KMS-11 (cell line): ENCODE results near the gene TUBA1C.
A peak's percentile ranks its signal among the peaks of the same experiment; 100 is the strongest.

Experiments
- H2AFZ ChIP-seq: fragments of 200-600 bp; sonication (generic); 2 replicates; pipeline ENCODE4 v1.6.1; 2016; ENCODE audit warnings: antibody characterized with exemption, mixed run types, low read depth
- H3K27ac ChIP-seq: fragments of 200-600 bp; sonication (generic); 2 replicates; pipeline ENCODE4 v1.6.1; 2016; ENCODE audit warnings: mild to moderate bottlenecking, mixed run types
- H3K27me3 ChIP-seq: fragments of 200-600 bp; sonication (generic); 2 replicates; pipeline ENCODE4 v1.6.1; 2017; ENCODE audit warnings: mild to moderate bottlenecking, low read depth, mixed run types, moderate library complexity; ENCODE audit not compliant: insufficient read depth
- H3K36me3 ChIP-seq: fragments of 200-600 bp; sonication (generic); 2 replicates; pipeline ENCODE4 v1.6.1; 2017; ENCODE audit warnings: mild to moderate bottlenecking, mixed run types; ENCODE audit not compliant: insufficient read depth
- H3K4me1 ChIP-seq: fragments of 200-600 bp; sonication (generic); 2 replicates; pipeline ENCODE4 v1.6.1; 2016; ENCODE audit warnings: mild to moderate bottlenecking, low read depth, mixed run types; ENCODE audit not compliant: poor library complexity, severe bottlenecking
- H3K4me2 ChIP-seq: fragments of 200-600 bp; sonication (generic); 2 replicates; pipeline ENCODE4 v1.7.0; 2016; ENCODE audit warnings: mild to moderate bottlenecking, mixed run types
- H3K4me3 ChIP-seq: fragments of 200-600 bp; sonication (generic); IDR thresholded peaks from 2 replicates; pipeline ENCODE4 v1.6.1; 2017; ENCODE audit warnings: low read depth, low read length, mixed read lengths; ENCODE audit not compliant: insufficient read depth
- H3K79me2 ChIP-seq: fragments of 200-600 bp; sonication (generic); 2 replicates; pipeline ENCODE4 v1.6.1; 2016; ENCODE audit warnings: low read depth, mixed run types; ENCODE audit not compliant: insufficient read depth
- H3K9ac ChIP-seq: fragments of 200-600 bp; sonication (generic); 2 replicates; pipeline ENCODE4 v1.6.1; 2016; ENCODE audit warnings: mild to moderate bottlenecking, mixed run types
- H4K20me1 ChIP-seq: fragments of 200-600 bp; sonication (generic); 2 replicates; pipeline ENCODE4 v1.6.1; 2016; ENCODE audit warnings: mild to moderate bottlenecking, mixed run types; ENCODE audit not compliant: insufficient read depth
- TF ChIP-seq, protein P1 (sequence below): fragments of 200-600 bp; sonication (generic); conservative IDR thresholded peaks from 2 replicates; pipeline ENCODE4 v1.6.1; 2017; ENCODE audit warnings: low read depth, mild to moderate bottlenecking, antibody characterized with exemption, low read length, moderate library complexity, mixed read lengths

Gene TUBA1C

GRCh38 chr12:49264873-49265792 lies at the start of gene TUBA1C:
TSS of gene TUBA1C (plus strand) at chr12:49265082. CDS start at chr12:49265182, 100 bp downstream.
- Histone ChIP-seq H3K27ac (peak within 1 kb of the TSS; percentile 97), H3K79me2 (peaks cover 48% of the 10 kb centered on the region), H3K36me3 (peaks cover 5% of the 10 kb centered on the region; the same call in 1 of the 2 replicates), H3K4me1 (peaks cover 48% of the 10 kb centered on the region), H2AFZ (peak within 1 kb of the TSS; percentile 47), H3K9ac (peak within 1 kb of the TSS; percentile 99), H3K4me3 (no peak within 1 kb of the TSS), H3K27me3 (no peaks in the 10 kb centered on the region), H4K20me1 (peaks cover 27% of the 10 kb centered on the region), H3K4me2 (peak within 1 kb of the TSS; percentile 91)
- TF ChIP-seq, protein P1, sequence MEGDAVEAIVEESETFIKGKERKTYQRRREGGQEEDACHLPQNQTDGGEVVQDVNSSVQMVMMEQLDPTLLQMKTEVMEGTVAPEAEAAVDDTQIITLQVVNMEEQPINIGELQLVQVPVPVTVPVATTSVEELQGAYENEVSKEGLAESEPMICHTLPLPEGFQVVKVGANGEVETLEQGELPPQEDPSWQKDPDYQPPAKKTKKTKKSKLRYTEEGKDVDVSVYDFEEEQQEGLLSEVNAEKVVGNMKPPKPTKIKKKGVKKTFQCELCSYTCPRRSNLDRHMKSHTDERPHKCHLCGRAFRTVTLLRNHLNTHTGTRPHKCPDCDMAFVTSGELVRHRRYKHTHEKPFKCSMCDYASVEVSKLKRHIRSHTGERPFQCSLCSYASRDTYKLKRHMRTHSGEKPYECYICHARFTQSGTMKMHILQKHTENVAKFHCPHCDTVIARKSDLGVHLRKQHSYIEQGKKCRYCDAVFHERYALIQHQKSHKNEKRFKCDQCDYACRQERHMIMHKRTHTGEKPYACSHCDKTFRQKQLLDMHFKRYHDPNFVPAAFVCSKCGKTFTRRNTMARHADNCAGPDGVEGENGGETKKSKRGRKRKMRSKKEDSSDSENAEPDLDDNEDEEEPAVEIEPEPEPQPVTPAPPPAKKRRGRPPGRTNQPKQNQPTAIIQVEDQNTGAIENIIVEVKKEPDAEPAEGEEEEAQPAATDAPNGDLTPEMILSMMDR, result no peak

DNA sequence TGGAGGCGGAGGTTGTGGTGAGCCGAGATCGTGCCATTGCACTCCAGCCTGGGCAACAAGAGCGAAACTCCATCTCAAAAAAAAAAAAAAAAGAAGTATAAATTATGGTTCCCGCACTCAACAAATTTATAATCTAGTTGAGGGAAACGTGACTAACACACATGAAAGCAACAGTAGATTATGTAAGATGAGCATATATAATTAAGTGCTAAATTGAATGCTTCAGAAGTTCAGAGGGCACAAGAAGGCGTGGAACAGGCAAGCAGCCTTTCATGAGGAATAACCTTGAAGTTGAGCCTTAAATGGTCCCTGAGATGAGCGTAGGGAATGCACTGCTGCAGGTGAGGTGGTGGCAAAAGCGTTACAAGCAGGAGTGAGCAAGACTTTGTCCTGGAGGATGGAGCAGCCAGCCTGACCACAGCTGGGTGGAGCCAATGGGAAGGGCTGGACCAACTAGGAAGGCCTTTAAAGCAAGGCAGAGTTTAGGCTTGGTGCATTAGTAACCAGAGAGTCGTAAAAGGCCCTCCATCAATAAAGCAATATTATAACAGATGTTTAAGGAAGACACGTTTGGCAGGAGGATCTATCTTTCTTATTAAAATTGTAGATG lies 45.4 kb upstream of the TUBA1C start:
- no peak overlapping the region for H3K4me2 ChIP-seq
- no peaks in the 10 kb centered on the region for H3K36me3 ChIP-seq

GRCh38 chr12:49220972-49221371 lies 43.9 kb upstream of the TUBA1C start:
- no peak overlapping the region for H3K4me3 ChIP-seq
- H3K36me3 ChIP-seq, result no peaks in the 10 kb centered on the region
- no peak overlapping the region for H3K9ac ChIP-seq
- no peaks in the 10 kb centered on the region for H3K4me1 ChIP-seq
- no peak overlapping the region for H3K4me2 ChIP-seq
- TF ChIP-seq, protein P1, result no peak
- H3K79me2 ChIP-seq, result no peaks in the 10 kb centered on the region
- H3K27ac ChIP-seq, result no peak overlapping the region
- no peaks in the 10 kb centered on the region for H4K20me1 ChIP-seq
- H2AFZ ChIP-seq, result no peak overlapping the region
- no peaks in the 10 kb centered on the region for H3K27me3 ChIP-seq

More for the DNA sequence above, 45.4 kb upstream of the TUBA1C start:
- Histone ChIP-seq H3K27me3 (no peaks in the 10 kb centered on the region), H3K79me2 (no peaks in the 10 kb centered on the region), H3K4me3 (no peak overlapping the region), H3K4me1 (no peaks in the 10 kb centered on the region), H2AFZ (no peak overlapping the region), H3K27ac (no peak overlapping the region), H4K20me1 (no peaks in the 10 kb centered on the region), H3K9ac (no peak overlapping the region)
- TF ChIP-seq, protein P1, result no peak

GRCh38 chr12:49223122-49223521 lies 41.8 kb upstream of the TUBA1C start:
- Histone ChIP-seq H3K36me3 (no peaks in the 10 kb centered on the region), H3K4me2 (no peak overlapping the region), H3K27me3 (no peaks in the 10 kb centered on the region), H3K27ac (no peak overlapping the region), H4K20me1 (no peaks in the 10 kb centered on the region), H3K9ac (no peak overlapping the region), H3K4me1 (no peaks in the 10 kb centered on the region), H3K79me2 (no peaks in the 10 kb centered on the region), H2AFZ (no peak overlapping the region), H3K4me3 (no peak overlapping the region)
- TF ChIP-seq, protein P1, result no peak
